ENCODE data around the gene ZBTB7C. TPM values are rescaled to one million over a fixed set of nuclear protein-coding genes. Genes with fewer than 3 reads are reported as not detected.

ZBTB7C gene
- total and polyA plus RNA-seq, 10 of the 15 experiments (the other 5 are each of a cell fraction or from before 2014, with no cell fraction given), result under 0.01 to 0.08 (median 0.01) TPM; not detected in 7

- TF ChIP-seq SKIL (IDR thresholded peaks at IDR 0.05; ENCODE audit: low read depth, poor library complexity, severe bottlenecking) (no peak), DPF2 (IDR thresholded peaks at IDR 0.05) (no peak), FOS (IDR thresholded peaks at IDR 0.05; ENCODE audit: borderline replicate concordance, extremely low read depth, insufficient read length) (no peak)
Observed at GRCh38 chr18:48294899-48295585, 114.1 kb downstream of the ZBTB7C start (continued).

- Histone ChIP-seq H3K9me3 (replicated peaks; ENCODE audit: control insufficient read depth, insufficient read depth, low read length) (no peaks in the 10 kb centered on the region), H3K36me3 (ENCODE audit: control insufficient read depth in 2 of 2, insufficient read depth in 2 of 2, low read length in 1 of 2) (no peaks in the 10 kb centered on the region), H3K4me3 (no peak overlapping the region), H3K4me2 (ENCODE audit: control insufficient read depth, insufficient read depth) (no peak overlapping the region), H3K79me2 (ENCODE audit: control insufficient read depth, insufficient read depth, low read length) (no peaks in the 10 kb centered on the region), H3K9ac (ENCODE audit: control insufficient read depth, insufficient read depth, low read length) (no peak overlapping the region), H3K27ac (ENCODE audit: control insufficient read depth, insufficient read depth) (no peak overlapping the region), H3K4me1 (ENCODE audit: control insufficient read depth, insufficient read depth, low read length) (no peaks in the 10 kb centered on the region), H3K27me3 (replicated peaks in 1 of 2; ENCODE audit: control insufficient read depth in 2 of 2, insufficient read depth in 2 of 2, low read length in 1 of 2) (no peaks in the 10 kb centered on the region), H2AFZ (ENCODE audit: control insufficient read depth, low read depth, low read length) (no peak overlapping the region), H4K20me1 (ENCODE audit: control insufficient read depth, insufficient read depth) (no peaks in the 10 kb centered on the region)
- ChIA-PET RAD21 (ENCODE audit: unreplicated experiment) (no interaction called here), POLR2A (no interaction called here), SMC1A (ENCODE audit: uncharacterized antibody, unreplicated experiment) (no interaction called here), CTCF (no interaction called here)
- no TSS peak for BruUV-seq (replicated peaks)
- FAIRE-seq, result no peak
- DNase-seq (ENCODE audit: low read depth, low spot score), result no peak
- in situ Hi-C loops (cut with MboI), result no loop called here
- intact Hi-C loops (cut with micrococcal nuclease; ENCODE audit: unreplicated experiment), result no loop called here
- no peak for TF ChIP-seq IRF5 (IDR thresholded peaks at IDR 0.05; ENCODE audit: borderline replicate concordance)
- no peak for ATAC-seq
- WGBS (ENCODE audit: insufficient coverage, insufficient replicate concordance, low lambda C conversion rate, missing lambda C conversion rate), result 20% methylated on average over 16 of the region's 16 CpGs
Observed at GRCh38 chr18:48293954-48294898, 115.0 kb downstream of the ZBTB7C start.

All from GM12878 (cell line).